ENCODE data around the gene PDIA5. TPM values are rescaled to one million over a fixed set of nuclear protein-coding genes. Genes with fewer than 3 reads are reported as not detected.

The PDIA5 gene
- total RNA-seq, 1 donor from 2014 or later: 49.4 TPM

- H3K9me3 Mint-ChIP-seq (ENCODE audit: unreplicated experiment): peaks cover 21% of the 10 kb centered on the region
- no peak for TF ChIP-seq CTCF (IDR thresholded peaks at IDR 0.05; ENCODE audit: partially characterized antibody, unreplicated experiment)
- no peak for DNase-seq
- H3K27me3 Mint-ChIP-seq (ENCODE audit: unreplicated experiment): peaks cover 16% of the 10 kb centered on the region
- peaks cover 11% of the 10 kb centered on the region for H3K36me3 Mint-ChIP-seq (ENCODE audit: unreplicated experiment)
- peaks cover 73% of the 10 kb centered on the region for H3K4me1 Mint-ChIP-seq (ENCODE audit: low read depth, unreplicated experiment)
- peak overlapping the region; percentile 47 for H3K4me3 Mint-ChIP-seq (ENCODE audit: unreplicated experiment)
- peak overlapping the region; percentile 76 for H3K27ac Mint-ChIP-seq (ENCODE audit: unreplicated experiment)
Measured at GRCh38 chr3:123100193-123100776, 33.5 kb downstream of the PDIA5 start.

GRCh38 chr3:123102249-123102648 is 35.4 kb downstream of the PDIA5 start:
- DNase-seq: no peak
- Mint-ChIP-seq H3K36me3 (ENCODE audit: unreplicated experiment) (peaks cover 11% of the 10 kb centered on the region), H3K9me3 (ENCODE audit: unreplicated experiment) (peaks cover 22% of the 10 kb centered on the region), H3K27ac (ENCODE audit: unreplicated experiment) (peak overlapping the region; percentile 94), H3K4me3 (ENCODE audit: unreplicated experiment) (no peak overlapping the region), H3K4me1 (ENCODE audit: low read depth, unreplicated experiment) (peaks cover 67% of the 10 kb centered on the region), H3K27me3 (ENCODE audit: unreplicated experiment) (peaks cover 18% of the 10 kb centered on the region)
- TF ChIP-seq CTCF (IDR thresholded peaks at IDR 0.05; ENCODE audit: partially characterized antibody, unreplicated experiment): no peak

GRCh38 chr3:123102826-123103225 is 36.0 kb downstream of the PDIA5 start:
- Mint-ChIP-seq H3K9me3 (ENCODE audit: unreplicated experiment) (peaks cover 22% of the 10 kb centered on the region), H3K4me1 (ENCODE audit: low read depth, unreplicated experiment) (peaks cover 62% of the 10 kb centered on the region), H3K27ac (ENCODE audit: unreplicated experiment) (peak overlapping the region; percentile 94), H3K27me3 (ENCODE audit: unreplicated experiment) (peaks cover 17% of the 10 kb centered on the region), H3K4me3 (ENCODE audit: unreplicated experiment) (no peak overlapping the region), H3K36me3 (ENCODE audit: unreplicated experiment) (peaks cover 11% of the 10 kb centered on the region)
- no peak for DNase-seq
- TF ChIP-seq CTCF (IDR thresholded peaks at IDR 0.05; ENCODE audit: partially characterized antibody, unreplicated experiment): no peak

- no peak for TF ChIP-seq CTCF (IDR thresholded peaks at IDR 0.05; ENCODE audit: partially characterized antibody, unreplicated experiment)
- Mint-ChIP-seq H3K36me3 (ENCODE audit: unreplicated experiment) (peaks cover 11% of the 10 kb centered on the region), H3K9me3 (ENCODE audit: unreplicated experiment) (peaks cover 15% of the 10 kb centered on the region), H3K4me1 (ENCODE audit: low read depth, unreplicated experiment) (peaks cover 50% of the 10 kb centered on the region), H3K27ac (ENCODE audit: unreplicated experiment) (no peak overlapping the region), H3K27me3 (ENCODE audit: unreplicated experiment) (peaks cover 15% of the 10 kb centered on the region), H3K4me3 (ENCODE audit: unreplicated experiment) (no peak overlapping the region)
- DNase-seq: no peak
Measured at GRCh38 chr3:123104550-123104949, 37.7 kb downstream of the PDIA5 start.
